HEK293 (cell line): ENCODE measurements around the gene HOTAIR.

Experiments used
- CTCF ChIA-PET: fragments of 350-600 bp; formaldehyde crosslinking; extraction: SDS; loops from one replicate; lab custom pipeline; 2021; ENCODE audit warnings: antibody characterized with exemption; lab: Yijun Ruan, JAX
- POLR2A ChIA-PET: fragments of 300-600 bp; formaldehyde crosslinking; extraction: SDS; loops from one replicate; lab custom pipeline; 2020; ENCODE audit warnings: antibody characterized with exemption, inconsistent platforms; lab: Yijun Ruan, JAX
- H3K27ac ChIP-seq: fragments of 200-500 bp; sonication (Bioruptor generic); 2 replicates; pipeline ENCODE4 v1.5.1; 2014; ENCODE audit warnings: low read depth, low read length, control low read depth, inconsistent platforms; ENCODE audit errors: extremely low read depth
- H3K36me3 ChIP-seq, 2 experiments: fragments of 200-500 bp in 1 of 2; sonication (Bioruptor generic) in 1 of 2; 1 replicate in 1 of 2; 2 replicates in 1 of 2; pipeline ENCODE4 v1.5.1; 2014 to 2017; ENCODE audit warnings: inconsistent platforms in 2 of 2, low read length in 2 of 2; ENCODE audit not compliant: control insufficient read depth in 2 of 2, insufficient read depth in 1 of 2
- H3K4me1 ChIP-seq: fragments of 200-500 bp; sonication (Bioruptor generic); 2 replicates; pipeline ENCODE4 v1.5.1; 2014; ENCODE audit warnings: mild to moderate bottlenecking, low read length, inconsistent platforms; ENCODE audit not compliant: control insufficient read depth, insufficient read depth
- H3K4me3 ChIP-seq: 2 replicates; pipeline ENCODE4 v1.5.1; 2011; ENCODE audit warnings: low read depth, mild to moderate bottlenecking, control low read depth, low read length, moderate library complexity
- H3K9me3 ChIP-seq: fragments of 200-500 bp; sonication (Bioruptor generic); 2 replicates; pipeline ENCODE4 v1.5.1; 2014; ENCODE audit warnings: low read depth, low read length, inconsistent platforms; ENCODE audit not compliant: control insufficient read depth, insufficient read depth
- BCL6B ChIP-seq: fragments of 450-650 bp; formaldehyde crosslinking; IDR thresholded peaks from 2 replicates; pipeline ENCODE4 v1.5.1; 2017; ENCODE audit warnings: missing biosample characterization, missing genetic modification characterization
- CTCF ChIP-seq: fragments of 450-650 bp; formaldehyde crosslinking; IDR thresholded peaks from 2 replicates; pipeline ENCODE4 v1.5.1; 2016; ENCODE audit warnings: missing biosample characterization, missing genetic modification characterization
- HOXD13 ChIP-seq: sonication (generic); formaldehyde crosslinking; IDR thresholded peaks from 2 replicates; pipeline ENCODE4 v1.8.0; 2022; ENCODE audit warnings: missing genetic modification reagents, borderline replicate concordance
- IKZF3 ChIP-seq: fragments of 450-650 bp; IDR thresholded peaks from 2 replicates; pipeline ENCODE4 v1.5.0; 2018; ENCODE audit warnings: missing biosample characterization, mild to moderate bottlenecking, missing genetic modification characterization, moderate library complexity
- KLF9 ChIP-seq: fragments of 450-650 bp; formaldehyde crosslinking; IDR thresholded peaks from 2 replicates; pipeline ENCODE4 v1.5.1; 2016; ENCODE audit warnings: missing biosample characterization, missing genetic modification characterization, low read depth
- MZF1 ChIP-seq: fragments of 450-650 bp; formaldehyde crosslinking; IDR thresholded peaks from 2 replicates; pipeline ENCODE4 v1.5.1; 2017; ENCODE audit warnings: missing biosample characterization, missing genetic modification characterization, borderline replicate concordance
- REPIN1 ChIP-seq: fragments of 450-650 bp; formaldehyde crosslinking; IDR thresholded peaks from 2 replicates; pipeline ENCODE4 v1.5.1; 2017; ENCODE audit warnings: missing biosample characterization, missing genetic modification characterization, low read depth
- SCRT1 ChIP-seq: fragments of 450-650 bp; formaldehyde crosslinking; IDR thresholded peaks from 2 replicates; pipeline ENCODE4 v1.5.1; 2016; ENCODE audit warnings: missing biosample characterization, missing genetic modification characterization, borderline replicate concordance
- SETDB1 ChIP-seq: IDR thresholded peaks from one replicate; pipeline ENCODE4 v1.6.1; 2017; ENCODE audit warnings: mild to moderate bottlenecking, low read length, moderate library complexity, mixed read lengths; ENCODE audit not compliant: insufficient read length
- SP2 ChIP-seq: fragments of 450-650 bp; formaldehyde crosslinking; IDR thresholded peaks from 2 replicates; pipeline ENCODE4 v1.5.1; 2016; ENCODE audit warnings: missing biosample characterization, missing genetic modification characterization
- TSHZ1 ChIP-seq: fragments of 450-650 bp; formaldehyde crosslinking; IDR thresholded peaks from 2 replicates; pipeline ENCODE4 v1.5.1; 2016; ENCODE audit warnings: missing biosample characterization, missing genetic modification characterization, borderline replicate concordance
- YY2 ChIP-seq: fragments of 450-650 bp; formaldehyde crosslinking; IDR thresholded peaks from 2 replicates; pipeline ENCODE4 v1.5.1; 2016; ENCODE audit warnings: missing biosample characterization, missing genetic modification characterization
- ZBTB26 ChIP-seq: fragments of 450-650 bp; formaldehyde crosslinking; optimal IDR thresholded peaks from 2 replicates; pipeline ENCODE3; 2016; ENCODE audit warnings: missing biosample characterization, mild to moderate bottlenecking, missing genetic modification characterization
- ZNF211 ChIP-seq: fragments of 450-650 bp; formaldehyde crosslinking; IDR thresholded peaks from 2 replicates; pipeline ENCODE4 v1.5.1; 2016; ENCODE audit warnings: low read depth, missing biosample characterization, missing genetic modification characterization
- ZNF292 ChIP-seq: fragments of 450-650 bp; formaldehyde crosslinking; IDR thresholded peaks from 2 replicates; pipeline ENCODE4 v1.5.1; 2016; ENCODE audit warnings: low read depth, missing biosample characterization, missing genetic modification characterization, borderline replicate concordance
- ZNF366 ChIP-seq: fragments of 450-650 bp; formaldehyde crosslinking; conservative IDR thresholded peaks from 2 replicates; pipeline ENCODE4 v1.5.1; 2016; ENCODE audit warnings: missing biosample characterization, missing genetic modification characterization
- ZNF488 ChIP-seq: fragments of 450-650 bp; formaldehyde crosslinking; IDR thresholded peaks from 2 replicates; pipeline ENCODE4 v1.5.1; 2016; ENCODE audit warnings: missing biosample characterization, missing genetic modification characterization
- ZNF596 ChIP-seq: fragments of 450-650 bp; IDR thresholded peaks from 2 replicates; pipeline ENCODE4 v1.5.0; 2018; ENCODE audit warnings: missing biosample characterization, mild to moderate bottlenecking, missing genetic modification characterization, moderate library complexity
- ZNF629 ChIP-seq: fragments of 450-650 bp; formaldehyde crosslinking; IDR thresholded peaks from 2 replicates; pipeline ENCODE4 v1.5.1; 2017; ENCODE audit warnings: missing biosample characterization, missing genetic modification characterization
- ZNF76 ChIP-seq: fragments of 450-650 bp; formaldehyde crosslinking; IDR thresholded peaks from 2 replicates; pipeline ENCODE4; 2016; ENCODE audit warnings: low read depth, missing biosample characterization, missing genetic modification characterization, borderline replicate concordance

HOTAIR gene

GRCh38 chr12:53983568-53983949 lies 8.8 kb upstream of the HOTAIR start:
- Histone ChIP-seq H3K36me3 (no peaks in the 10 kb centered on the region), H3K4me1 (peaks cover 24% of the 10 kb centered on the region)
- CTCF ChIA-PET, result interaction anchor here (5.8 kb wide), 1 partner anchor 231 kb away, joined by 80 read pairs; no protein-coding TSS in a partner anchor
- TF ChIP-seq IKZF3 (tag by site-specific recombination) (0 out of 2 replicates have a peak, but pooled peaks have one; percentile 7), BCL6B (tag by site-specific recombination) (no peak)
- TF ChIP-seq, all 188 proteins: peak for 1
- H3K9me3 ChIP-seq, result no peaks in the 10 kb centered on the region
- no peak overlapping the region for H3K27ac ChIP-seq
- no peak overlapping the region for H3K4me3 ChIP-seq
- POLR2A ChIA-PET, result no interaction called here

GRCh38 chr12:53982648-53983567 lies 8.2 kb upstream of the HOTAIR start:
- CTCF ChIA-PET, result no interaction called here
- POLR2A ChIA-PET, result no interaction called here
- Histone ChIP-seq H3K27ac (no peak overlapping the region), H3K9me3 (no peaks in the 10 kb centered on the region), H3K4me3 (no peak overlapping the region), H3K4me1 (peaks cover 23% of the 10 kb centered on the region)
- no peak for TF ChIP-seq ZNF292 (tag by site-specific recombination)
- no peak for TF ChIP-seq YY2 (tag by site-specific recombination)
- TF ChIP-seq TSHZ1 (tag by site-specific recombination), result no peak
- no peak for TF ChIP-seq HOXD13
- TF ChIP-seq ZNF211 (tag by site-specific recombination), result no peak
- TF ChIP-seq ZBTB26, result no peak
- no peak for TF ChIP-seq ZNF366 (tag by site-specific recombination)
- no peak for TF ChIP-seq ZNF76 (tag by site-specific recombination)
- TF ChIP-seq CTCF (tag by site-specific recombination), result no peak
- TF ChIP-seq SCRT1 (tag by site-specific recombination), result no peak
- no peak for TF ChIP-seq KLF9 (tag by site-specific recombination)
- no peak for TF ChIP-seq SETDB1
- no peak for TF ChIP-seq ZNF629 (tag by site-specific recombination)
- TF ChIP-seq MZF1 (tag by site-specific recombination), result no peak
- TF ChIP-seq ZNF488 (tag by site-specific recombination), result no peak
- no peak for TF ChIP-seq SP2 (tag by site-specific recombination)
- no peak for TF ChIP-seq ZNF596 (tag by site-specific recombination)
- TF ChIP-seq REPIN1 (tag by site-specific recombination), result no peak
- TF ChIP-seq, all 188 proteins: peak for 0
- H3K36me3 ChIP-seq, result no peaks in the 10 kb centered on the region
